ENCODE results near the gene ENOX1.

ENOX1 gene

GRCh38 chr13:43484432-43485225, 302.1 kb downstream of the ENOX1 start:
- DNase-seq (ENCODE audit: low read depth), result peak; percentile 37

GRCh38 chr13:43483930-43484329, 302.8 kb downstream of the ENOX1 start:
- no peak for DNase-seq (ENCODE audit: low read depth)

- DNase-seq (ENCODE audit: low read depth), result no peak
Measured at GRCh38 chr13:43482641-43483040, 304.1 kb downstream of the ENOX1 start.

- no peak for DNase-seq (ENCODE audit: low read depth)
Measured at GRCh38 chr13:43482026-43482425, 304.7 kb downstream of the ENOX1 start.

GRCh38 chr13:43478902-43479301, 307.9 kb downstream of the ENOX1 start:
- no peak for DNase-seq (ENCODE audit: low read depth)

GRCh38 chr13:43478211-43478610, 308.6 kb downstream of the ENOX1 start:
- no peak for DNase-seq (ENCODE audit: low read depth)

- DNase-seq (ENCODE audit: low read depth), result no peak
Measured at GRCh38 chr13:43475140-43475539, 311.6 kb downstream of the ENOX1 start.

- DNase-seq (ENCODE audit: low read depth), result peak; percentile 51
Measured at GRCh38 chr13:43473437-43473836, 313.3 kb downstream of the ENOX1 start.

GRCh38 chr13:43472980-43473379, 313.8 kb downstream of the ENOX1 start:
- DNase-seq (ENCODE audit: low read depth), result peak; percentile 64

- DNase-seq (ENCODE audit: low read depth), result no peak
Measured at GRCh38 chr13:43472339-43472738, 314.4 kb downstream of the ENOX1 start.

GRCh38 chr13:43470610-43471009, 316.2 kb downstream of the ENOX1 start:
- no peak for DNase-seq (ENCODE audit: low read depth)

GRCh38 chr13:43469791-43470190, 317.0 kb downstream of the ENOX1 start:
- DNase-seq (ENCODE audit: low read depth), result no peak

GRCh38 chr13:43464578-43465264, 322.1 kb downstream of the ENOX1 start:
- DNase-seq (ENCODE audit: low read depth), result no peak

GRCh38 chr13:43448605-43449336, 338.0 kb downstream of the ENOX1 start:
- DNase-seq (ENCODE audit: low read depth), result no peak

- peak; percentile 58 for DNase-seq (ENCODE audit: low read depth)
Measured at GRCh38 chr13:43446126-43446525, 340.6 kb downstream of the ENOX1 start.

- DNase-seq (ENCODE audit: low read depth), result peak; percentile 62
Measured at GRCh38 chr13:43445668-43446067, 341.1 kb downstream of the ENOX1 start.

GRCh38 chr13:43444081-43444480, 342.7 kb downstream of the ENOX1 start:
- peak; percentile 41 for DNase-seq (ENCODE audit: low read depth)

GRCh38 chr13:43441899-43442499, 344.8 kb downstream of the ENOX1 start:
- no peak for DNase-seq (ENCODE audit: low read depth)

GRCh38 chr13:43441464-43441863, 345.3 kb downstream of the ENOX1 start:
- DNase-seq (ENCODE audit: low read depth), result no peak

- DNase-seq (ENCODE audit: low read depth), result no peak
Measured at GRCh38 chr13:43434191-43434590, 352.6 kb downstream of the ENOX1 start.

GRCh38 chr13:43433691-43434141, 353.1 kb downstream of the ENOX1 start:
- no peak for DNase-seq (ENCODE audit: low read depth)

GRCh38 chr13:43432958-43433357, 353.8 kb downstream of the ENOX1 start:
- no peak for DNase-seq (ENCODE audit: low read depth)
